Anterior cingulate cortex (tissue), 58 donors: ENCODE data around the gene ADK.

Experiments
- DNase-seq, 58 donors: peaks; one replicate each; lab custom pipeline; 2025; lab: John Stamatoyannopoulos, UW

Gene ADK

DNA sequence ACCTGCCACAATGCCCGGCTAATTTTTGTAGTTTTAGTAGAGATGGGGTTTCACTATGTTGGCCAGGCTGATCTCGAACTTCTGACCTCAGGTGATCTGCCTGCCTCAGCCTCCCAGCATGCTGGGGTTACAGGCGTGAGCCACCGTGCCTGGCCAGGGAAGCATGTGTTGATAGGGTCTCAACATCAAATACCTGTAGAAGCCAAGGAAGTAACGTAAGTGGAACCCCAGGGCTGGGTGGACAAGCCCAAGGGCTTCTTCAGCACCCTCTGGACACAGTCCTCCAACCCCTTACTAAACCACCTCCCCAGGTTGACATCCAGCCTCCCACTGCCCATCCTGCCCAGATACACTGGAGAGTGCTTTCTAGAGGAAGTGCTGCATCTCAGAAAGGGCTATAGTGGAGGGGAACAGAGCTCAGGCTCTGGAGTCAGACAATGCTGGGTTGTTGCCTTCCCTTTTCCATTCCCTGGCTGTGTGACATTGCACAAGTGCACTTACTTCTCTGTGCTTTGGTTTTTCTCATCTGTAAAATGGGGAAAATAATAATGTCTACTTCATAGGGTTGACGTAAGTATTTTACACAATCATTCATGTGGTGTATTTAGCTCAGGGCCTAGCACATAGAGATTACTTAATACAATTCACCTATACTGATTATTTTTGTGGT is 601.5 kb downstream of the ADK start:
- no peak for DNase-seq

DNA sequence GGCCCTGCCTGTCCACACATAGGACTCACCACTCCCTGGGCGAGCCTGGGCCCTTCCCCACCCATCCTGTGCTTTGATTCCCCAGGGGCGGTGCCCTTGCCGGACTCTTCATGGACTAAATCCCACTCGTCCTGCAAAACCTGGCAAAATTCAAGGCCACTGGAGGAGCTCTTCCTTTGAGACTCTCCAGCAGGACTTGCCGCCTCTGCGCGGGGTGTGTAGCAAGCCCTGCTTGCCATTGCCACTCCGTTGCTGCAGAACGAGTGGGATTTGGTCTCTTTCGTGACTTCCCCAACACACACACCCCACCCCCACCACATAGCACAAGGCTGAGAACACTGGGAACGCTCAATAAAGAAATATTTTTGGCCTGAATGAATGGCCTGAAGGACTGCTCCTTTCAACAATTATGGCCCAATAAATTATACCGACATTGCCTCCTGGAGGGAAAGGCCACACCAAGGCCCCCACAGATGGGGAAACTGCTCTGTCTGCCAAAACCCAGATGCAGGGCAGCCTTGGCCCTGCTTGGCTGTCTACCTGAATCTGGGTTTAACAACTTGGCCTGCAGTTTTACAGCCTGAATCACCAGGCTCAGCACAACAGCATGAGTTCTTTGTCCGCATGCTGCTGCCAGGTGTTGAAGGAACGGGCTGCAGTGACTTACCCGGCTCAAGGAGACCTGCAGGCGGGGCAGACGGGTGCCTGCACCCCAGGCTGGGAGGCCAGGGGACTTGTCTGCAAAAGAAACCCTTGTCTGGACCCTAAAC is 602.6 kb downstream of the ADK start:
- DNase-seq, result no peak

DNA sequence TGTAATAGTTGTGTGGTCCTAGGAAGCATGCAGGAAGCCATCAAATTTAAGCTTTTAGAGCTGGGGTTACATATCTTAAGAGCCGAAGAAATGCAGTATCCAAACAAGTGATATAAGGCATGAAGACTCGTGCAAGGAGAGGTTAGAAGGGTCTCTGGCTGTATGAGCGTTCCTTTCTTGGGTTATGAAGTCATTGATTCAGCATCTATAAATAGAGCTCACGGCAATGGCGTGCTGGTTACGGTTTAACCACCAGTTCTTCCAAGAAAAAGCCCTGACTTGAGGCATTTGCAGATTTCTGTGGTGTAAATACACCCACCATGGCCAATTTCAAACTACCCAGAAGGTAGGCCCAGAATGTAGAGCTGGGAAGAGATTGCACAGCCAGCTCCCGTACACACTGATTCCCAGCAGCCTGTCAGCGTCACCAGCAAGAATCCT is 603.4 kb downstream of the ADK start:
- DNase-seq, result no peak

DNA sequence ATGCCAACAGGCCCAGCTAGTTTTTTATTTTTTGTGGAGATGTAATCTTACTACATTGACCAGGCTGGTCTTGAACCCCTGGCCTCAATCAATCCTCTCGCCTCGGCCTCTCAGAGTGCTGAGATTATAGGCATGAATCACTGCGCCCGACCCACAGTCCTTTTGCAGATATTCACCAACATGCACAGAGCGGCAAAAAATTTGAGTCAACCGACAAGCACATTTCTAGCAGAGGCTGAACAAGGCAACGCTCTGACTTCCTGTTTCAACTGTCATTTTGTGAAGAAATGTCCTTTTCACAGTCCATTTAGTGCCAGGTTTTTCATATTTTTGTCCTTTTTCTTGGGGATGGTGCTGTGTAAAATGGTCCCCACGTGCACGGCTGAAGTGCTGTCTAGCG is 604.3 kb downstream of the ADK start:
- no peak for DNase-seq
